Activated naive CD4-positive, alpha-beta T cell treated with anti-CD3 and anti-CD28 coated beads, Interleukin-2, amount 10 ng/mL, durations not matched to agents 7 days and 5 days (primary cell): ENCODE results near the gene ZMIZ1.

Source experiments
- CTCF ChIA-PET: fragments of 350-600 bp; sonication (Branson Sonifier 250); formaldehyde crosslinking; loops from one replicate; lab custom pipeline; 2021; ENCODE audit warnings: antibody characterized with exemption; lab: Charles Lee
- DNase-seq: peaks from one replicate; pipeline ENCODE4 v3.0.0-alpha.2; 2020
- H3K27ac Mint-ChIP-seq: one replicate; pipeline ENCODE4 v1.8.0; 2021; ENCODE audit warnings: mild to moderate bottlenecking, moderate library complexity, mixed read lengths
- H3K27me3 Mint-ChIP-seq: one replicate; pipeline ENCODE4 v1.8.0; 2021; ENCODE audit warnings: mild to moderate bottlenecking, mixed read lengths
- H3K36me3 Mint-ChIP-seq: one replicate; pipeline ENCODE4 v1.8.0; 2021; ENCODE audit warnings: mixed read lengths
- H3K4me1 Mint-ChIP-seq: one replicate; pipeline ENCODE4 v1.8.0; 2021; ENCODE audit warnings: mixed read lengths
- H3K4me3 Mint-ChIP-seq: one replicate; pipeline ENCODE4 v1.8.0; 2021; ENCODE audit warnings: mild to moderate bottlenecking, moderate library complexity, mixed read lengths
- H3K9me3 Mint-ChIP-seq: one replicate; pipeline ENCODE4 v1.8.0; 2021; ENCODE audit warnings: mixed read lengths

ZMIZ1 gene

DNA sequence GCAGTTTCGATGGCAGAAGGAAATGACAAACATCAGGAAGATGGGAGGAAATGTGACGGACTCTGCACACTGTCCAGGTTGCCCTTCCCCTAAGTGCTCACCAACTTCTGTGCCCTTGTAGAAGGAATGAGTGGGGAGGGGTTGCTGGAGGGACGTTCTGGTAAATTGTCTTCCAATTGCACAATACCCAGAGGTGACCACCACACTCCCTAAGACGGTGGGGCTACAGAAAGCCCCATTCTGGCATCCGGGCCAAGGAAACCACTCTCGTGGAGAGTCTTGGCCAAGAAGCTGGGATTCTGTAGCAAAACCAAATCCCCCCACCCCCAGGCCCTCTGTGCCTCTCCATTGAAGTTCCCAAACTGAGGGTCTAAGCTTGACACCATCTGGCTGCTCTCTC lies 37.1 kb downstream of the ZMIZ1 start:
- CTCF ChIA-PET: no interaction called here
- DNase-seq: no peak
- Mint-ChIP-seq H3K27ac (no peak overlapping the region), H3K27me3 (peaks cover 8% of the 10 kb centered on the region), H3K4me1 (peaks cover 24% of the 10 kb centered on the region), H3K36me3 (no peaks in the 10 kb centered on the region), H3K9me3 (no peaks in the 10 kb centered on the region), H3K4me3 (no peak overlapping the region)

DNA sequence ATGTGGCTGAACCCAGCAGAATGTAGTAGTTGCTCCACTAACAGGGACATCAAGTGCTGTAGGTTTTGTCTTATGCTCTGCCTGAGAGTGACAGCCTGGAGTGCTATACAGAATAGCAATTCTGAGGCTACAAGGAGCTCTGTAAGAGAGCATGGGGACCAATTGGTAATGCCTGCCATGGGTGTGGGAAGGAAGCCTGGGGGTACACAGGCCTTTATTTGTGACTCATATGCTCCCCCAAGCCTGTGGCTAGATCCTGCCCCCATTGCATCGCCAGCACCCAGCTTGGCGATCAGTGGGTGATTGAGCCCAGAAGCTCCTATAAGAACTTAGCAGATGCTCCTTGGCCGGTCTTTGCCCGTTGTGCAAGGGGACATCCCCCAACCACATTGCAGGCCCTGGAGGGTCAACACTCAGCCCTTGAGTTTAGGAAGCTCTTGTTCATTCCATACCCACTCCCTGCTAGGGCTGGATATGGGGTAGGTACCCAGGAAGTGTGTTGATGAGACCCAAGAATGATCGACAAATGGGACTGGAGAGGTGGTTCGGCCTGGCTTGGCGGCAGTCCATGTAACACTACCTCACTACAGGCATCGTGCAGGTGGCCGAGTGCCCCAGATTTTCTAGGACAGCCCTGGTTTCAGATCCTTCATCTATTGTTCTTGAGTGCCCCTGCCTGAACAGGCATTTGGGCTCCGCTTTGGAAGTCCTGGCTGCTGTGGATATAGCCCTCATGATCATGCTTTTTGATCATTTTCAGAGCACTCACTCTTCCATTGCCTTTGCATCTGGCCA lies 37.7 kb downstream of the ZMIZ1 start:
- CTCF ChIA-PET: no interaction called here
- H3K9me3 Mint-ChIP-seq: no peaks in the 10 kb centered on the region
- no peak overlapping the region for H3K4me3 Mint-ChIP-seq
- peaks cover 20% of the 10 kb centered on the region for H3K4me1 Mint-ChIP-seq
- H3K27ac Mint-ChIP-seq: no peak overlapping the region
- H3K27me3 Mint-ChIP-seq: peaks cover 4% of the 10 kb centered on the region
- no peaks in the 10 kb centered on the region for H3K36me3 Mint-ChIP-seq
- no peak for DNase-seq

DNA sequence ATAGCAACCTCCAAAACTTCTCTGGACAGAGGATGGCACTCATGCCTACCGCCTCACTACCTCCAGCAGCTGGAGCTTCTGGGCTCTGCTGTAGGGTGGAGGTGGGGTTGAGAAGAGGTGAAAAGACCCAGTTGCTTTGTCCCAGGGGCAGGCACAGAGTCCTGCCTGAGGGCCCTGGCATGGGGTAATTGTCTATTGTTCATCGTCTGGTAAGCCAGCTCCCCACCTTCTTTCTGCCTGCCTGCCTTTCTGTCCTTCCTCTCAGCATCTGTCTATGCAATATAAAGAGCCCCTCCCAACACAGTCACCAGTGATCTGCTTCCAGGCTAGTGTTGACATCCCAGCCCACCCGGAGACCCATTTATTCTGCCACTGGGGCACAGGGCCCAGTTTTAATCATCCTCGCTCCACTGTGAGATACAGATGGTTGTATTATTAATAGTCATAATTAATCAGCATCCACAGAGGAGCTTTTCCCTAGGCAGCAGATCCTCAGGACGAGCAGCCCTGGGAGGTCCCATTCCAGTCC lies 39.0 kb downstream of the ZMIZ1 start:
- Mint-ChIP-seq H3K27me3 (peaks cover 4% of the 10 kb centered on the region), H3K9me3 (no peaks in the 10 kb centered on the region), H3K4me3 (no peak overlapping the region), H3K4me1 (peaks cover 9% of the 10 kb centered on the region), H3K36me3 (no peaks in the 10 kb centered on the region), H3K27ac (no peak overlapping the region)
- CTCF ChIA-PET: no interaction called here
- no peak for DNase-seq

DNA sequence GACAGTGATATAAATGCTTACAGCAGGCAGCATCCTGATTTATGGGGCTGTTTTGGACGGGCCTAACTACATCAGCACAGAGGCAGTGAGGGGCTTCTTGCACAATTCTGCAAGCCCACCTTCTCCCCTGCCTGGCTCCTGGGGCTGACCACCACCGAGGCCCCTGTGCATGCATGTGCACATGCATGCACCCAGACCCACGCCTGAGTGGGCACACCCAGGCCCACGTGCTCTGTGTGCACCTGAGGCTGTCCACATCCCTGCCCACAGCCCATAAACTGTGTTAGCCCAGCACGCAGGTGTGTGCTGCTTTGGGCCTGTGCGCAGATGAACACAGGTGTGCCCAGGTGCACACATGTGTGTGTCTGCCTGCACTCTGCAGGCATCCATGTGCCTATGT lies 40.0 kb downstream of the ZMIZ1 start:
- Mint-ChIP-seq H3K36me3 (no peaks in the 10 kb centered on the region), H3K4me3 (no peak overlapping the region)

DNA sequence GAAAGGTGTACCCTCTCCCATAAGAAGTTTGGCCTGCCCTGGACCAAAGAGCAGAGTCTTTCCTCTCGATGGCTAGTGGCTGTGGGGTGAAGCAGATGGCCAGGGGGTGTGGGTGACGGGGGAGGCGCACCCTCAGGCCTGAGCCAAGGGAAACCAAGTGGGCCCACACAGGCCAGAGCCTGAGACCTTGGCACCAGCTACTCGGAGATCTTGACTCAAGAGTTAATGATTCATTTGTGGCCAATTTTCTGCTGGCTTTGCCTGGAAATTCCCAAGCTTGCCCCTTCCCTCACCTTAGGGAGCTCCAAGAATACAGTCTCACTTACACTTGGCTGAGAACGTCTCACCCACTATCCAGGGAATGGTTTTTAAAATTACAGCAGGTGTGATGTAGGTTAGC lies 42.7 kb downstream of the ZMIZ1 start:
- Mint-ChIP-seq H3K27me3 (peaks cover 5% of the 10 kb centered on the region), H3K4me3 (no peak overlapping the region), H3K27ac (no peak overlapping the region), H3K36me3 (no peaks in the 10 kb centered on the region), H3K9me3 (no peaks in the 10 kb centered on the region), H3K4me1 (peaks cover 17% of the 10 kb centered on the region)
- CTCF ChIA-PET: no interaction called here
- no peak for DNase-seq

More for the DNA sequence above, 40.0 kb downstream of the ZMIZ1 start:
- Mint-ChIP-seq H3K27me3 (no peaks in the 10 kb centered on the region), H3K4me1 (peaks cover under 1% of the 10 kb centered on the region), H3K9me3 (no peaks in the 10 kb centered on the region), H3K27ac (no peak overlapping the region)
- no peak for DNase-seq
- CTCF ChIA-PET: no interaction called here

DNA sequence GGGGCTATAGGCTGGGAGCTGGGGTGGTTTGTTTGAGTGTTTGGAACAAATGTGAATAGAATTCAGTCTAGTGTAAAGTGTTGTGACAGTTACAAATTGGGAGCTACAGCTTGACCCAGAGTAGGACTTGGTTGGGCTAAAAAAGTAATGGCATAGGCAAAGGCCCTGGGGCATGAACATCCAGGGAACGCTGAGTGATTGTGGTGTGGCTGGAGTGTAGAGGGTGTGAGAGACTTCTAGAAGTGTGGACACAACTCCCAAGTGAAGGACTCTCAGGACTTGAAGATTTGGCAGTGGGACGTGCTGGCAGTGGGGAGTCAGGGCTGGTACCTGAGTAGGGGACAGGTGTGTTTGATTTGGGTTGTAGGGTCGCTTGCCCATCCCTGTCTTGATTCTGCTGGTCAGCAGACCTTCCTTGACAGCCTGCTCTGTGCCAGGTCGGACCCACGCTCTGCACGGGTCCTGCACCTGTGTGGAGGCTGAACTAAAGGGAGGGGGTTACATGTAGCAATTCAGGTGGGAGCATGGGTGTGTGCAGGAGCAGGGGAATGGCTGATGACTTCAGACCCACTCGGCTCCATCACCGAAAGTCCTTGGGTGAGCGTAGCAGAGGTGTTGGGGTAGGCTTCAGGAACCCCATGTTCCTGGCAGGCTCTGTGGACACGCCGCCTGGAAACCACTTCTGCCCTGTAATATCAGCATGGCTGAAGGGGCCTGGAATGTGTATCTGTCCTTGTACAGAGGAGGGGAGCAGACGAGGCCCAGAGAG lies 43.3 kb downstream of the ZMIZ1 start:
- H3K4me1 Mint-ChIP-seq: peaks cover 23% of the 10 kb centered on the region
- CTCF ChIA-PET: no interaction called here
- H3K36me3 Mint-ChIP-seq: no peaks in the 10 kb centered on the region
- H3K9me3 Mint-ChIP-seq: no peaks in the 10 kb centered on the region
- H3K4me3 Mint-ChIP-seq: no peak overlapping the region
- no peak for DNase-seq
- H3K27ac Mint-ChIP-seq: no peak overlapping the region
- H3K27me3 Mint-ChIP-seq: peaks cover 5% of the 10 kb centered on the region

DNA sequence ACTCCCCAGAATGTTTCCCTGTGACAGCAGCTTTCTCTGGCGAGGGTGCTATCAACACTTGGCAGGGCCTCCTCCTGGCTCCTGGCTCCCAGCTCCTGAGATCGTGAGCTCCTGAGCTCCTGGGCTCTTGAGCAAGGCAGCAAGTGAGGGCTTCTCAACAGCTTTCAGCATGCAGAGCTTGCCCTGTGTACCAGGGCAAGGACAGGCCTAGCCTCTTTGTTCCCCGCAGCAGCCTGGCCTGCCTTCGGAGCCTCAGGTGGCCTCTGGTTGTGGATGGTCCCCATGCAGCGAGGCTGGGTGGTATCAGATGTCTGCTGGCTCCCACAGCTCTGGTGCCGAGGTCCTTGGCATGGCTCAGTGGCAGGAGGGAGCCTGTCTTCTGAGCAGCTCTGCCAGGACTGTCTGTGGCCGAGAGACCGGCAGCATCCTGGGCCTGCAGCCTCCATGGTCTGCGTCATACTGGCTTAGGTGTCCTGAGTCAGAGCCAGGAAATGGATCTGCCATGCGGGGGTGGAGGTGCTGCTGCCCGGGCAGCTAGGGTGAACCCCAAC lies 44.2 kb downstream of the ZMIZ1 start:
- no peak overlapping the region for H3K27ac Mint-ChIP-seq
- no peak overlapping the region for H3K4me3 Mint-ChIP-seq
- peaks cover 23% of the 10 kb centered on the region for H3K4me1 Mint-ChIP-seq
- CTCF ChIA-PET: no interaction called here
- H3K9me3 Mint-ChIP-seq: no peaks in the 10 kb centered on the region
- peaks cover 5% of the 10 kb centered on the region for H3K27me3 Mint-ChIP-seq
- no peaks in the 10 kb centered on the region for H3K36me3 Mint-ChIP-seq
- DNase-seq: no peak

DNA sequence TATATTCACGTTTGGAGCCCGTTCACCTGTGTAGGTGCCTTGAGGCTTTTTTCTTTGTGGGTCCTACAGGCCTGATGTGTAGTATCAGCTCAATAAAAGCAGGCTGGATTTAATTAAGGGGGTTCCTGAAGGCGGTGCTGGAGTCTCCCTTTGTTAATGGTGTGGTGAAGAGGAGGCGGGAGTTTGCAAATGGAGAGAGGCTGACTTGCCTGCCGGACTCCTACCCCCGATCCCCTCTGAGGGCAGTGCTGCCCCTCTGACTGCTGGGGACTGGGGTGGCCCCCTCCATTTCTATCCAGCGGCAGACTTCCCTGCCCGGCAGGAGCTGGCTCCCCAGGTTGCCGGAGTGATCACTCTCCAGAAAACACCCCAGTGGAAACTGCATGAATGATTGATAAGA lies 45.1 kb downstream of the ZMIZ1 start:
- Mint-ChIP-seq H3K4me3 (no peak overlapping the region), H3K27me3 (peaks cover 5% of the 10 kb centered on the region), H3K4me1 (peaks cover 23% of the 10 kb centered on the region), H3K9me3 (no peaks in the 10 kb centered on the region), H3K27ac (no peak overlapping the region), H3K36me3 (no peaks in the 10 kb centered on the region)
- CTCF ChIA-PET: interaction anchor here (0.9 kb wide), 1 partner anchor 82 kb away, joined by 3 read pairs; no protein-coding TSS in a partner anchor
- DNase-seq: no peak

DNA sequence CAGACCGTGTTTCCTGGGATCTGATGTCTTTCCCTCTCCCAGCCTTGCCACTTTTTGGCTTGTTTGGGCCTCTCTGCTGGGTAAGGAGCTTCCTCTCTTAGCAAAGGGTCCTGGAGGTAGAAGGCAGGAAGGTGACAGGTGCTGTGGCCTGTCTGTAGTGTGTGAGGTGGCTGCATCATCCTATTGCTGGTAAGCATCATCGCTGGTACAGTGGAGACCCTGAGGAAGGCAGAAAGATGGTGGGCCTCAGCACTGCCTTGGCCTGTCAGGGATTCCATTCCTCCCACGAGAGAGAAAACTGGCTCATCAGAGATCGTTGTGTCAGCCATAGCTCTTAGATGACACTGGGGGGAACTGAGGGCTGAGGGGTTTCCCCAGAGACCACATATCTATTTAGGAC lies 46.5 kb downstream of the ZMIZ1 start:
- Mint-ChIP-seq H3K27me3 (peaks cover 5% of the 10 kb centered on the region), H3K9me3 (no peaks in the 10 kb centered on the region), H3K36me3 (no peaks in the 10 kb centered on the region), H3K27ac (no peak overlapping the region), H3K4me3 (no peak overlapping the region), H3K4me1 (peaks cover 23% of the 10 kb centered on the region)
- CTCF ChIA-PET: interaction anchor here (0.6 kb wide), 1 partner anchor 116 kb away, joined by 3 read pairs; no protein-coding TSS in a partner anchor
- no peak for DNase-seq

DNA sequence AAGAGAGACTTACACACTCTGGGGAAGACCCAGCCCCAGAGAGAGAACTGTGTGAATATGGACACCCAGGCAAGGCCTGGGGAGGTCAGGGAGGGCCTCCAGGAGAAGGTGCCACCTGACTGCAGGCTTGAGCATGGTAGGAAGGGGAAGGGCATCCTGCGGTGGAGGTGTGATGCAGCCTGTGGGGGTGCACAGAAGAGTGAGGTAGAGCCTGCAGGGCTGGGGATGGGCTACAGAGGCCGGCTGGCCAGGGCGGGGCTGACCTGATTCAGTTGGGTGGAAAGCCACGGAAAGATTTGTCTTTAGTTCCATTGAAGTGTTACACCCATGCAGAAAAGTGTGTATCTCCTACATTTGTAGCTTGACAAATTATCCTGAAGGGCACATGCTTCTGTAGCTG lies 47.6 kb downstream of the ZMIZ1 start:
- H3K36me3 Mint-ChIP-seq: no peaks in the 10 kb centered on the region
- H3K4me1 Mint-ChIP-seq: peaks cover 23% of the 10 kb centered on the region
- no peaks in the 10 kb centered on the region for H3K9me3 Mint-ChIP-seq
- H3K4me3 Mint-ChIP-seq: no peak overlapping the region
- H3K27ac Mint-ChIP-seq: peak overlapping the region; percentile 60
- no peak for DNase-seq
- peaks cover 5% of the 10 kb centered on the region for H3K27me3 Mint-ChIP-seq
- CTCF ChIA-PET: no interaction called here

DNA sequence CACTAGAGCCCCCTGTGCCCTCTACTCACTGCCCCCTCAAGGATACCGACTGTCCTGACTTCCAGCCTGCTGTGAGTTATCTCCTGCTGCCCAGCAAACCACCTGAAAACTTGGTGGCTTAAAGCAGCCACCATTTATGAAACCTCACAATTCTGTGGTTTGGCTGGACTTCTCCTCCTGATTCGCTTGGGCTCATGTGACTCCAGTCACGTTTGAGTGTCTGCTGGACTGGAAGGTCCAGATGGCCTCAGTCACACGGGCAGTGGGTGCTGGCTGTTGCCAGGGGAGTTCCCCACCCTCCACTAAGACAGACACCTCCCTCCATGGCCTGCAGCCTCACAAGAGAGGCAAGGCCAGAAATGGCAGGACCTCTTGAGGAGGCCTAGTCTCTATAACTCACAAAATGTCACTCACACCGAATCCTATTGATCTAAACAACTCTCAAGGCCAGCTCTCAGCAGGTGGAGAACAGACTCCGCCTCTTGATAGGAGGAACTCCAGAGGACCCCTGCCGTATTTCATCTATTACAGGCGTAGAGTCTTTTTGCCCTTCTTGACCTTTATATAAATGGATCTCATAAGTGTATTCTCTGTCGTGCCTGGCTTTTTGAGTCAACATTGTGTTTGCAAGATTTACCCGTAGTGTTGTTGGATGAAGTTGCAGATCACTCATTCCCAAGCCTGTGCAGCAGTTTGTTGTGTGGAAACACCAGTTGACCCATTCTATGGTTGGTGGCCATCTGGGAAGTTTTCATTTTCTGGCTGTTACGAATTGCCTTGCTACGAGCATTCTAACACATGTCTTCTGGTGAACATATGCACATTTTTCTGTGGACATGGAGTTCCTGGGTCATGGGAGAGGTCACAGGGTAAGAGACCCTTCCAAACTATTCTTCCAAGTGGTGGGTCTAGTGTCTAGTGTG lies 48.3 kb downstream of the ZMIZ1 start:
- Mint-ChIP-seq H3K4me1 (peaks cover 23% of the 10 kb centered on the region), H3K27ac (no peak overlapping the region)

DNA sequence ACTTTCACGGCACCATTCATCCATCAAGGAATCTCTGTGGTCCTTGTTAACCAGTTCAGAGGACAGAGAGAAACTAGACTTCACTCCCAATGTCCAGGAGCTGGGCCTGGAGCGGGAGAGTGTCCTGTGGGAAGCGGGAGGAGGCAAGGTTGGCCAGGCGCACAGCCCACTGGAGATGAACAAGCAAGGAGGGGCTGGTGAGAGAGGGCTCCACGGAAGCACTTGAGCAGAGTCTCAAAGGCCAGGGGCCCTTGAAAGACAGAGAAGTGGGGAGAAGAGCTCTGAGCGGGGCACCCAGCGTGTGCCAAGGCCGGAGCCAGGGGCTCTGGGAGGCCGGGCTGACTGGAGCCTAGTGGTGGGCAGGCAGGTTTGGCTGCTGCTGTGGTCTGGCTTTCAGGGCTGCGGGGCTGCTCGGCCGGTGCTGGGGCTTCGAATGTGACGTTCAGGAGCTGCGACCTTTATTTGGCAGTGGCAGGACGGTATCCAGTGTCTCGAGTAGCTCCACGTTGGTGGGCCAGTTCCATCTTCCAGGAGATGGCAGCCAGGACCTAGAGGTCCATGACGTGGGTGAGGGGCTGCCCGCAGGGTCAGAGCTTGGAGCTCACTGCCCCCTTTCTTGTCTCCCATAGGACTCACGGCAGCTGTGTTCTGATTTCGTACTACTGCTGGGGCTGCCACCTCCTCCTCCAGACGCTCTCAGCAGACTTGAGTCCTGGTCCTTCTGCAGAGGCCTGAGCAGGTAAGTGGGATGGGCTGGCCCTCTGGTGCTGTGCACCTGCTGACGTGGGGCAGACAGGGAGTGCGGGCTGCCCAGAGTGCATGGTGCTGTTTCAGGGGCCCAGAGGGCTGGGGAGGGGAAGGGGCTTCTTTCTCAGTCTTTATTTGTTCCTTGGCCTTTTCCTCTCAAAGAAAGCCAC lies 49.8 kb downstream of the ZMIZ1 start:
- CTCF ChIA-PET: interaction anchor here (0.6 kb wide), 1 partner anchor 13 kb away, joined by 3 read pairs; no protein-coding TSS in a partner anchor
- no peaks in the 10 kb centered on the region for H3K36me3 Mint-ChIP-seq
- H3K27ac Mint-ChIP-seq: no peak overlapping the region
- peaks cover 23% of the 10 kb centered on the region for H3K4me1 Mint-ChIP-seq
- no peaks in the 10 kb centered on the region for H3K9me3 Mint-ChIP-seq
- peaks cover 5% of the 10 kb centered on the region for H3K27me3 Mint-ChIP-seq
- no peak overlapping the region for H3K4me3 Mint-ChIP-seq
- no peak for DNase-seq

More for the DNA sequence above, 48.3 kb downstream of the ZMIZ1 start:
- no peaks in the 10 kb centered on the region for H3K9me3 Mint-ChIP-seq
- H3K36me3 Mint-ChIP-seq: no peaks in the 10 kb centered on the region
- DNase-seq: no peak
- H3K27me3 Mint-ChIP-seq: peaks cover 5% of the 10 kb centered on the region
- CTCF ChIA-PET: interaction anchor here (0.7 kb wide), 1 partner anchor 17 kb away, joined by 3 read pairs; no protein-coding TSS in a partner anchor
- H3K4me3 Mint-ChIP-seq: no peak overlapping the region

DNA sequence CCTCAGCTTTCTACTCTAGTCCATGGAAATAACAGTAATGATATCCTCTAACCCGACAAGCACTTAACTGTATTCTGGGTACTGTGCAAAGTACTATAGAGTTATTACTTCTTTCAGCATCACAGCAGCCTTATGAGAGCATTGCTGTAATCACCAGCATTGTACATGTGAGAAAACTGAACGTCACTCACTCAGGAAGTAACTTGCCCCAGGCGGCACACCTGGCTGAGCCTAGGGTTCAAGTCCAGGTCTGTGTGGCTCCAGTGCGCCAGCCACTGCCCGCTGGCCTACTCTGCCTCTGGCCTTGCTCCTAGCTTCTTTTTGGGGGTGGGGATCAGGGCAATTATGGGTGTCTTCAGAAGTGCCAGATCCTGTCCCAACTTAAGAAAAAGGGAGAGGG lies 50.5 kb downstream of the ZMIZ1 start:
- Mint-ChIP-seq H3K36me3 (no peaks in the 10 kb centered on the region), H3K9me3 (no peaks in the 10 kb centered on the region), H3K4me1 (peaks cover 17% of the 10 kb centered on the region), H3K27ac (no peak overlapping the region), H3K4me3 (no peak overlapping the region), H3K27me3 (peaks cover 5% of the 10 kb centered on the region)
- no peak for DNase-seq
- CTCF ChIA-PET: interaction anchor here (0.6 kb wide), 1 partner anchor 14 kb away, joined by 3 read pairs; no protein-coding TSS in a partner anchor
